Naive B cell (primary cell): Measurements from ENCODE around the gene CCDC157. TPM values are rescaled to one million over a fixed set of nuclear protein-coding genes. Genes with fewer than 3 reads are reported as not detected.
"Not testable (repeated sequence)": the region's sequence is repeated elsewhere in the genome, so short reads cannot be mapped to it uniquely, and the experiment has no call there.

Experiments used
- ATAC-seq, 2 donors: fragments of 150-1000 bp; cut with Tn5 transposase; 2 replicates each; pipeline ENCODE4 v1.10.0; 2021; ENCODE audit warnings: low read depth in 2 of 2, mild to moderate bottlenecking in 2 of 2, moderate library complexity in 2 of 2
- DNase-seq: peaks from one replicate; pipeline ENCODE4 v3.0.0; 2022
- H3K27ac Mint-ChIP-seq, 6 donors: one replicate each; pipeline ENCODE4 v1.8.0; 2020 to 2022; ENCODE audit warnings: mild to moderate bottlenecking in 6 of 6, mixed read lengths in 6 of 6, moderate library complexity in 5 of 6, inconsistent platforms in 2 of 6
- H3K27me3 Mint-ChIP-seq, 3 donors: one replicate each; pipeline ENCODE4 v1.8.0; 2021 to 2022; ENCODE audit warnings: mixed read lengths in 3 of 3, mild to moderate bottlenecking in 1 of 3
- H3K36me3 Mint-ChIP-seq, 2 donors: one replicate each; pipeline ENCODE4 v1.8.0; 2020 to 2022; ENCODE audit warnings: mixed read lengths in 2 of 2, inconsistent platforms in 1 of 2, mild to moderate bottlenecking in 1 of 2
- H3K4me1 Mint-ChIP-seq, 3 donors: one replicate each; pipeline ENCODE4 v1.8.0; 2020 to 2022; ENCODE audit warnings: mixed read lengths in 3 of 3, inconsistent platforms in 1 of 3, mild to moderate bottlenecking in 1 of 3, moderate library complexity in 1 of 3
- H3K4me3 Mint-ChIP-seq, 8 donors: one replicate each; pipeline ENCODE4 v1.8.0; 2020 to 2022; ENCODE audit warnings: mild to moderate bottlenecking in 8 of 8, mixed read lengths in 8 of 8, moderate library complexity in 8 of 8, inconsistent platforms in 2 of 8
- H3K9me3 Mint-ChIP-seq, 7 donors: one replicate each; pipeline ENCODE4 v1.8.0; 2020 to 2022; ENCODE audit warnings: mixed read lengths in 7 of 7, mild to moderate bottlenecking in 5 of 7, inconsistent platforms in 2 of 7, moderate library complexity in 1 of 7
- polyA plus RNA-seq, 6 donors: library from polyadenylated mRNA; unstranded; fragments of 300-500 nt; fragmentation: Illumina TruSeq; gene quantifications; one replicate each; pipeline ENCODE4 v1.2.3, GENCODE V29; 2021; ENCODE audit warnings: low read depth in 6 of 6

The CCDC157 gene
- polyA plus RNA-seq, 6 donors from 2014 or later: 0.47 to 2.6 (median 1.6) TPM; not detected in 1

DNA sequence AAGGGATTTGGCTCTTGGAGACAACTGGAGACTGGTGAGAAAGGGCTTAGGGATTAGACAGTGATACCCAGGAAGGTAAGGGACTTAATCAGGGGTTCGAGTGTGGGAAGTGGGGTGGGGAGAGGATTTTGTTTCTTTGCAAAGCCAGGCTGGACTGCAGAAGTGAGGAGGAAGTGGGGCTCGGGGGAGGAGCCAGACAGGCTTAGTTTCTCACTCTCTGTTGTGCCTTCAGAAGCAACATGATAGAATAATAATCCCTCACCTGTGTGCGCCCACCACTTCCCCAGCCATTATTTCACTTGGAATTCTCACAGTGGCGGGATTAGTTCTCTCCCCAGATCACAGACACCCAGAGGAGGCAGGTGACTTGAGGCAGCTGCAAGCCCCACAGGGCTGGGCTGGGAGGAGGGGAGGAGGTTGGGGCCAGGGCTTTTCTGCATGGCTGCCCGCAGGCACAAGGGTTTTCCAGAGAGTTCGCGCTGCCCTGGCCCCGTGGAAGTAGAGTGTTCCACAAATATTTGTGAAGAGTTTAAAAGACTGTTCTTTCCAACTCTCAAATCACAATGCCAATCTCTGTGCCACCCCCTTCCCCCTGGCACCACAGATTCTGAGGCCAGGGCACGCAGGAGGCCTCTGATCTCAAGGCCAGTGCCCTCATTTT is 36.0 kb downstream of the CCDC157 start:
- Mint-ChIP-seq H3K27ac (peak overlapping the region in 1 of 6 donors; percentile 71), H3K4me3 (peak overlapping the region in 2 of 8 donors; percentile 4 to 65), H3K4me1 (peaks cover 25 to 39% (median 32%) of the 10 kb centered on the region in 3 donors)

DNA sequence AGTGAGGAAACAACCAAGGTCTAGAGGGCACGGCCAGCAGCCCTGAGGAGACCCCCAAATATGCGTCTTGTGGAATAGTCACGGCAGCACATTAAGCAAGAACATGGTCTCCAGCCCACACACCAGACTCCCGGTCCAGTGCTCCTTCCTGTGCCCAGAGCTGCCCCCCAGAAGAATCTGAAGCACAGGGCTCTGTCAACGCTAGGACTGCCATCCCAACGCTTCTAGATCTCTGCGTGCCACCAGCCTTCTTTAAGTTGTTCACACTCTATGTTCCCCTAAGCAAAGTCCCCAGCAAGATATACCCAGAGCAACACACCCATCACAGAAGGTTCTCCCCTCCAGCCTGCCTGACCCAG is 36.5 kb downstream of the CCDC157 start:
- DNase-seq (no peak), ATAC-seq (no peak)
- Mint-ChIP-seq H3K4me3 (no peak overlapping the region), H3K36me3 (no peaks in the 10 kb centered on the region), H3K4me1 (peaks cover 28 to 38% (median 35%) of the 10 kb centered on the region in 3 donors), H3K27ac (peak overlapping the region in 1 of 6 donors; percentile 80), H3K9me3 (no peaks in the 10 kb centered on the region), H3K27me3 (peaks cover 14 to 32% (median 24%) of the 10 kb centered on the region in 3 donors)

More for the DNA sequence above, 36.0 kb downstream of the CCDC157 start:
- DNase-seq (no peak), ATAC-seq (no peak)
- H3K36me3 Mint-ChIP-seq: no peaks in the 10 kb centered on the region
- H3K9me3 Mint-ChIP-seq: no peaks in the 10 kb centered on the region
- H3K27me3 Mint-ChIP-seq: peaks cover 14 to 27% (median 19%) of the 10 kb centered on the region in 3 donors

DNA sequence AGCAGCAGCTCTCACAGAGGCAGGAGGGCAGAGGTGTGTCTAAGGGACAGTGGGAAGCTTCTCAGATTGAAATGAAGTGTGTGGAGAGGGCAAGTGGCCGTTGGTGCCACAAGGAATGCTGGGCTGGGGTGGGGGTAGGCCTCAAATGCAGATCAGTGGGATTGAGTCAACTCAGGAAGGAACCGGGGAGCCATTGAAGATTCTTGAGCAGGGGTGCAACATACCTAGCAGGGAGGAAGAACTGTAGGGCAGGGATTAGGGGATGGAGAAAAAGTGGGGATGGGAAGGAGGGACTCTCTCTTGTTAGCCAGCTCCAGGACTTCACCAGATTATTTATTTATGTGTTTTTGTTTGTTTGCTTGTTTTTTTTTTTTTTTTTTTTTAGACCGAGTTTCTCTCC is 37.1 kb downstream of the CCDC157 start:
- peaks cover 20 to 38% (median 30%) of the 10 kb centered on the region in 3 donors for H3K27me3 Mint-ChIP-seq
- peak overlapping the region in 1 of 8 donors; percentile 69 for H3K4me3 Mint-ChIP-seq
- DNase-seq (no peak), ATAC-seq (no peak)
- H3K27ac Mint-ChIP-seq: peak overlapping the region in 1 of 6 donors; percentile 56
- H3K9me3 Mint-ChIP-seq: no peaks in the 10 kb centered on the region
- peaks cover 28 to 35% (median 34%) of the 10 kb centered on the region in 3 donors for H3K4me1 Mint-ChIP-seq
- no peaks in the 10 kb centered on the region for H3K36me3 Mint-ChIP-seq

DNA sequence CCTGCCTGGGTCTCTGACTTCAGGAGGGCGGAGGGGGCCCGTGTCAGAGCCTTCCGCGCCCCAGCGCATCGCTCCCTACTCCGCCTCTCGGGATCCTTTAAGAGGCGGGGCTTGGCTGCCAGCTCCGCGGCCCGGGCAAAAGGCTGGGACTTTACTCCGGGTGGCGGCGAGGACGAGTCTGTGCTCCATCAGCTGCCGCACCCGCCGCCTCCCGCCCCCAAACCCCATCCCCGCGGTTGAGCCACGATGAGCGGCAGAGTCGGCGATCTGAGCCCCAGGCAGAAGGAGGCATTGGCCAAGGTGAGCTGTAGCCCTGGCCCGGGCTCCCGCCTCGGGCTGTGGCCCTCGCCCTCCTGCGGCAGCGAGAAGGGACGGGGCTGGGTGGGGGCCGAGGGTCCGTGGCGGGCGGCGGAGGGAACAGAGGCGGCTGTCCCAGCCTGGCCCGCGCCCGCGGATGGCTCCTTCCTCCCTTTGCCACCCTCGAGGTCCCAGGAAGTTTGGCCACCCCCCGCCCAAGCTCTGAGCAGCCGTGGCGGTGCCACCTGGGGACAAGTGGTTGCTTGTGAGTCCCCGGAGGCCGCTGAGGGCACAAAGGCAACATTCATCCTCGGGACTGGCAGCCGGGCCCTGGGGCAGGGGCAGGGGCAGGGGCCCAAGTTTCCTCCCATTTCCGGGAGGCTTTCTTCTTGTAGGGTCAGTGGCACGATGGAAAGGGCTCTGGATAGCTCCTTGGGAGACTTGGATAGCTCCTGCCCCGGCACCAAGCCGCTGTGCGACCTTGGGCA is 40.3 kb downstream of the CCDC157 start, which contains the start of gene SEC14L2:
Gene SEC14L2 (plus strand): TSS at position 148 of the 785 bp plus-strand sequence. CDS start 99 bp downstream, at position 247.
- Mint-ChIP-seq H3K4me3 (peak within 1 kb of the TSS; percentile 49 to 86 (median 78)), H3K4me1 (peaks cover 17 to 21% (median 20%) of the 10 kb centered on the region in 3 donors), H3K36me3 (no peaks in the 10 kb centered on the region), H3K9me3 (no peaks in the 10 kb centered on the region), H3K27ac (no peak within 1 kb of the TSS), H3K27me3 (peaks cover 21 to 42% (median 35%) of the 10 kb centered on the region in 3 donors)
- peak; percentile 59 to 60 for ATAC-seq
- DNase-seq: peak; percentile 11

DNA sequence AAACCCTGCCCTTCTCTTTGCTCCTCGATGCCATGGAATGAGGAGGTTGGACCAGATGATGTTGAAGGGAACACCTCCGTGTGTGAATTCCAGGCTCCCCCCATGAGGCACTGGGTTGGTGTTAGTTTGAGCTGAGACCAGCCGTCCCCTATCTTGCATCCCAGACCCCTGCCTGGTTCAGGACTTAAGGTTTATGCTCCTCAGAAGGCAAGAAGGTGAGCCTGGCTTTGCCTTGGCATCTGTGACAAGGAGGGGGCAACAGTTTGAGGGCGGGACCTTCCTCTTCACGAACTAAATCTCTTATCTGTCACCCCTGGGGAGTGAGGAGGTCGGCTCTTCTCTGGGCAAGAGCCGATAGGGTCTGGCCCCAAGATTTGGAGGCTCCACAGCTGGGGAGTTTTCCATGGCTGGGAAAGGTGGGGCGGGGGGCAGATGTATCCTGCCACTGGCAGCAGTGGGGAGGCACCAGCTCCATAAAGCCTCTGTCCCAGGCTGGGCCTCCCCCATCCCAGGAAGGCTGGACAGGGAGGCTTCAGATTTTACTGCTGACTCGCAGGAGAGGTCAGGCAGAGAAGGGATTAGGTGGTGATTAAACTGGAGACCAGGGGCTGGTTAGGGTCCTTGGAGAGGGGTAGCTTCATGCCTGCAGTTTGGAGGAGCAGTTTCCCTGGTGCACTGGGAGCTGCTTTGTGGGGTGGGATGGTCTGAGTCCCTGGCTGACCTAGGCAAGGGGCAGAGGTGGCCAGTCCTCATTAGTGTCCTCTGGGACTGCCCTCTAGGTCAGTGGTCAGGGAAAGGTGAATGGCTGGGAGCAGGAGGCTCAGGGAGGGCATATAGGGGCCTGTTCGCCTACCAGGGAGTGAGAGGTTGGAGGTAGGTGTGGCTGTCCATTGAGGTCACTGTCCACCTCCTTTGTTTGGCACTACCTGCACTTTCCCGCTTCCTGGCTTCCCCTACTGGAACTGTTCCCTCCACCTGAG is 41.1 kb downstream of the CCDC157 start:
- H3K27ac Mint-ChIP-seq: no peak overlapping the region
- H3K36me3 Mint-ChIP-seq: no peaks in the 10 kb centered on the region
- H3K4me1 Mint-ChIP-seq: peaks cover 12 to 15% (median 14%) of the 10 kb centered on the region in 3 donors
- H3K9me3 Mint-ChIP-seq: no peaks in the 10 kb centered on the region
- H3K27me3 Mint-ChIP-seq: peaks cover 21 to 42% (median 35%) of the 10 kb centered on the region in 3 donors
- no peak for DNase-seq
- peak in 1 of 2 donors; percentile 9 for ATAC-seq
- H3K4me3 Mint-ChIP-seq: peak overlapping the region in 7 of 8 donors; percentile 15 to 82 (median 73)

DNA sequence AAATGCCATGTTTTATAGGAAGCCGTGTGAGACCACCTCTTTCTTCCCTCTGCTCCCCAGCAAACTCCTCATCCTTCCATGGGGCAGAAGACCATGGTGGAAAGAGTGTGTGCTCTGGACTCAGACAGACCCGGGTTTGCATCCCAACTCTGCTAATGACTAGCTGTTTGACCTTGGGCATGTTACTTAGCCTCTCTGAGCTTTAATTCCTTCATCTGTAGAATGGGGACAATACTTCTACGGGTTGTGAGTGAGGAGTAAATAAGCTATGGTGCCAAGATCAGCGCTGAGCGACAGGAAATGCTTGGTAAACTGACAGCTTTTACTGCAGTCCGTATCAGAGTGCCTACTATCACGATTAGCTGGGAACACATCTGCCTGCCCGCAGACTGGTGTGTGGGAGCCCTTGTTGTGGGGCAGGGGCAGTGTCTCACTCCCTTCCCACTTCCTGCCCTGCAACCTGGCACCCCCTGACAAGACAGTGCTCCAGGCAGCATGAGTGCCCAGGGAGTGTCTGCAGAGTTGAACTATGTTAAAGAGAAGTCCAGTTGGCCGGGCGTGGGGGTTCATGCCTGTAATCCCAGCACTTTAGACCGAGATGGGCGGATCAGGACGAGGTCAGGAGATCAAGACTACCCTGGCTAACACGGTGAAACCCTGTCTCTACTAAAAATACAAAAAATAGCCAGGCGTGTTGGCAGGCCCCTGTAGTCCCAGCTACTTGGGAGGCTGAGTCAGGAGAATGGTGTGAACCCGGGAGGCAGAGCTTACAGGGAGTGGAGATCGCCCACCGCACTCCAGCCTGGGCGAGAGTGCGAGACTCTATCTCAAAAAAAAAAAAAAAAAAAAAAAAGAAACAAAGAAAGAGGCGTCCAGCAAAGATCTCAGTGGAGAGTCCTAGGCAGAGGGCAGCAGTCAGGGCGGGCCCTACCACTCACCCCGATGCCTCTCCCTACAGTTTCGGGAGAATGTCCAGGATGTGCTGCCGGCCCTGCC is 42.2 kb downstream of the CCDC157 start:
- H3K27me3 Mint-ChIP-seq: peaks cover 18 to 42% (median 35%) of the 10 kb centered on the region in 3 donors
- ATAC-seq (no peak), DNase-seq (no peak)
- H3K4me1 Mint-ChIP-seq: peaks cover 4 to 15% (median 14%) of the 10 kb centered on the region in 3 donors
- peak overlapping the region in 1 of 6 donors; percentile 82 for H3K27ac Mint-ChIP-seq
- H3K4me3 Mint-ChIP-seq: peak overlapping the region in 4 of 8 donors; percentile 54 to 80 (median 64)
- no peaks in the 10 kb centered on the region for H3K9me3 Mint-ChIP-seq
- no peaks in the 10 kb centered on the region for H3K36me3 Mint-ChIP-seq

DNA sequence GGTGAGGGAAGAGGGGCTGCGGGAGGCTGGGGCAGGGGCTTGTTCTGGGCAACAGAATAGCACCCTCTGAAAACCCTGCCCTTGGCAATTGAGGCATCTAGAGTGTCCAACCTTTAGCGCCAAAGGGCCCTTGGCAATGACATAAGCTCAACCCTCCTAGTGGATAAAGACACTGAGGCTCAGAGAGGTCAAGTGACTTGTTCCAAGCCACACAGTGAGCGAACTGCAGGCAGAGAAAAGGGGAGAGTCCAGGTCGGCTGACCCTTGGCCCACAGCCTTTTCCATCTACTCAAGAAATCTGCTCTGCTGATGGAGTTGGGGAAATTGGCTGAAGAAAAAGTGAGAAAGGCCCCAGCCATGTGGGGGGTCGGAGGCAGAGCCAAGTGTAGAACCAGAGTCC is 42.9 kb downstream of the CCDC157 start:
- Mint-ChIP-seq H3K27ac (peak overlapping the region in 1 of 6 donors; percentile 47), H3K4me1 (peaks cover 4 to 15% (median 14%) of the 10 kb centered on the region in 3 donors)

DNA sequence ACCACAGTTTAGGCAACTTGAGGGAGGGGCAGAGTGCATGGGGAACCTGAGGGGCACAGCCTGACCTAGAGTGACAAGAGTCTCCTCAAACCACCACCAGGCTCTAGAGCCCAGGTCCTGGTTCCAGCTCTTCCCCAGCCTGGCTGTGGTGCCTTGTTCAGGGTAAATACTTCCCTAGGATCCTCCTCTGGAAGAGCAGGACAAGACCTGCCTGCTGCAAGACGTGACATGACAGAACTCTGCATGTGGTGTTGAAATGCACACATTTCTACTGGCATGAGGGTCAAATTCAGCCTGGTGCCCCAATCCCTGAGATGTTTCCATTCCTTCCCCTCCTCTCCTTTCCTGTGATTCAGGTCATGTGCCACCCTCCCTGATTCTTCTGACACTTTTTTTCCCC is 43.4 kb downstream of the CCDC157 start:
- ATAC-seq: no peak
- Mint-ChIP-seq H3K27ac (no peak overlapping the region), H3K9me3 (no peaks in the 10 kb centered on the region), H3K4me3 (no peak overlapping the region), H3K4me1 (peaks cover 4 to 15% (median 14%) of the 10 kb centered on the region in 3 donors), H3K36me3 (no peaks in the 10 kb centered on the region), H3K27me3 (peaks cover 18 to 37% (median 35%) of the 10 kb centered on the region in 3 donors)
- DNase-seq: no peak

More for the DNA sequence above, 42.9 kb downstream of the CCDC157 start:
- Mint-ChIP-seq H3K27me3 (peaks cover 18 to 39% (median 35%) of the 10 kb centered on the region in 3 donors), H3K4me3 (peak overlapping the region in 1 of 8 donors; percentile 47), H3K36me3 (no peaks in the 10 kb centered on the region), H3K9me3 (no peaks in the 10 kb centered on the region)
- DNase-seq (no peak), ATAC-seq (no peak)

DNA sequence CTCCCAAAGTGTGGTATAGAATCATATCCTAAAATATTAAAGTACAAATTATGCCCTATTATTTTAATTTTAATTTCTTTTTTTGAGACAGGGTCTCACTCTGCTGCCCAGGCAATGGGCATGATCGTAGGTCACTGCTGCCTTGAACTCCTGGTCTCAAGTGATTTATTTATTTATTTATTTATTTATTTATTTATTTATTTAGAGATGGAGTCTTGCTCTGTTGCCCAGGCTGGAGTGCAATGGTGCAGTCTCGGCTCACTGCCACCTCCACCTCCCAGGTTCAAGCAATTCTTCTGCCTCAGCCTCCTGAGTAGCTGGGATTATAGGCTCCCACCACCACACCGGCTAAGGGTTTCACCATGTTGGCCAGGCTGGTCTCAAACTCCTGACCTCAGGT is 44.2 kb downstream of the CCDC157 start:
- H3K27ac Mint-ChIP-seq, H3K4me3 Mint-ChIP-seq, H3K9me3 Mint-ChIP-seq, H3K36me3 Mint-ChIP-seq, ATAC-seq, DNase-seq: not testable (repeated sequence)
- H3K27me3 Mint-ChIP-seq: peaks cover 13 to 29% (median 27%) of the 10 kb centered on the region in 3 donors
- peaks cover 4 to 14% (median 11%) of the 10 kb centered on the region in 3 donors for H3K4me1 Mint-ChIP-seq

DNA sequence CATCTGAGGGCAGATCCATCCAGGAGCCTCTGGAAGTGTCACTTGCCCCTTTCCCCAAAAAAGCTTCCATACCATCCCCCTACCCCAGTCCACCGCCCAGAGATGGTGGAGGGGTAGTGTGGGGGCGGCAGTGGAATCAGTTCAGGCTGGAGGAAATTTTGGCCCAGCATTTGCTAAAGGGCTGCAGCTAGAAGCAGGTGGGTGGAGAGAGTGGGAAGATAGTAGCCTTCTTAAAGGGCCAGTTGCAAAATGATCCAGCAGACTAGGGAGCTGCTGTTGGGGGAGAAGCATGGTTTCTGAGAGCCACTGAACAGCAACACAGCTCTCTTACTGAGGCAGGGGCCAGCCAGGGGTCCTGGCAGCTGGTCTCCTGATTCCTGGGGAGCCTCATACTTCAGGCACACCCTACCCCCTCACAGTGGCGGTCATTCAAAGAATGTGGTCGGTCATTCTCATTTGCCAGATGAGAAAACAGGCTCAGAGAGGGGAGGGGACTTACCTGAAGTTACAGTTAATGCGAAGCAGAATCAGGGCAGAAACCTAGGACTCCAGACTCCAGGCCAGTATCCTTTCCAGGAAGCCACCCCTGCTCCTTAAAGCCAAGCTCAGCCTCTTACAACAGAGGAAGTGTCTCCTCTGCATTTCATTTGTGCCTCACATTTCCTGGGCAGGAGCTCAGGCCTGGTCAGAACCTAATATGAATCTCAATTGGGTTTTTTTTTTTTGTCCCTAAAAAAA is 45.4 kb downstream of the CCDC157 start:
- Mint-ChIP-seq H3K36me3 (no peaks in the 10 kb centered on the region), H3K4me1 (peaks cover 2 to 9% (median 4%) of the 10 kb centered on the region in 3 donors), H3K9me3 (no peaks in the 10 kb centered on the region), H3K4me3 (no peak overlapping the region), H3K27ac (no peak overlapping the region), H3K27me3 (peaks cover 8 to 20% (median 19%) of the 10 kb centered on the region in 3 donors)
- ATAC-seq: no peak
- no peak for DNase-seq

DNA sequence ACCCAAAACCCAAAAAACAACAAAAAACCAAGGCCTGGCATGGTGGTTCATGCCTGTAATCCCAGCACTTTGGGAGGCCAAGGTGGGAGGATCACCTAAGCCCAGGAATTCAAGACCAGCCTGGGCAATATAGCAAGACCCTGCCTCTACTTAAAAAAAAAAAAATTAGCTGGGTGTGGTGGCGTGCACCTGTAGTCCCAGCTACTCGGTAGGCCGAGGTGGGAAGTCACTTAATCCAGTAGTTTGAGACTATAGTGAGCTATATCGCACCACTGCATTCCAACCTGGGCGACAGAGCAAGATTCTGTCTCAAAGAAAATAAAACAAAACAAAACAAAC is 45.9 kb downstream of the CCDC157 start:
- not testable (repeated sequence) for H3K9me3 Mint-ChIP-seq, H3K27ac Mint-ChIP-seq, DNase-seq, H3K4me1 Mint-ChIP-seq, ATAC-seq, H3K36me3 Mint-ChIP-seq, H3K4me3 Mint-ChIP-seq
- H3K27me3 Mint-ChIP-seq: peaks cover 8 to 16% (median 15%) of the 10 kb centered on the region in 3 donors
